Right cardiac atrium (tissue), 5 donors: Measurements from ENCODE around the gene TMEM229A. TPM values are rescaled to one million over a fixed set of nuclear protein-coding genes. Genes with fewer than 3 reads are reported as not detected.
A peak's percentile ranks its signal among the peaks of the same experiment; 100 is the strongest.
"Not testable (repeated sequence)": the region's sequence is repeated elsewhere in the genome, so short reads cannot be mapped to it uniquely, and the experiment has no call there.

ENCODE experiments used
- ATAC-seq, 2 donors: fragments of 200-7000 bp; cut with Tn5 transposase; one replicate each; pipeline versions ENCODE4 v1.8.0 to v1.9.1; 2020; ENCODE audit warnings: moderate library complexity in 2 of 2, mild to moderate bottlenecking in 1 of 2
- DNase-seq, 3 donors: peaks; one replicate each; pipeline ENCODE4 v3.0.0-alpha.2; 2020
- H3K27ac ChIP-seq: one replicate; pipeline ENCODE4 v1.5.1; 2013; ENCODE audit warnings: mild to moderate bottlenecking, low read length, control low read depth, moderate library complexity
- H3K27me3 ChIP-seq: one replicate; pipeline ENCODE4 v1.6.1; 2013; ENCODE audit not compliant: control insufficient read depth, insufficient read depth
- H3K4me1 ChIP-seq: one replicate; pipeline ENCODE4 v1.6.1; 2013; ENCODE audit warnings: low read length; ENCODE audit not compliant: control insufficient read depth, insufficient read depth
- H3K4me3 ChIP-seq: one replicate; pipeline ENCODE4 v1.5.1; 2013; ENCODE audit warnings: low read length, control low read depth
- H3K9me3 ChIP-seq: one replicate; pipeline ENCODE4 v1.6.1; 2013; ENCODE audit warnings: low read length; ENCODE audit not compliant: control insufficient read depth
- WGBS: extraction: QIAGEN DNeasy Blood & Tissue Kit; methylation state at CpG from one replicate; pipeline ENCODE4 v1.1.7; 2013; 5-methylcytosine and 5-hydroxymethylcytosine counted together
- intact Hi-C, 4 donors: fragments of 100-400 bp; cut with DNase I; formaldehyde crosslinking; loops; one replicate each; pipeline versions ENCODE4 v1.11.0 to v1.14.0; 2022 to 2023
- polyA plus RNA-seq: library from polyadenylated mRNA; stranded (reverse); fragments of 200-250 nt; gene quantifications from one replicate; pipeline ENCODE4 v1.2.3, GENCODE V29; 2013
- total RNA-seq, 4 donors: library from RNA; stranded (reverse); fragmentation: NEBNext Ultra II Directional; extraction: Animal tissue kit (Norgen Biotek cat#: 25700); gene quantifications; one replicate each; pipeline ENCODE4 v1.2.1, GENCODE V29; 2021
- donor health status: healthy with polysubstance abuse.
- donor health status: DM: no; HTN: yes; CAD: no.
- donor health status: DM: no; HTN: no; CAD: no.
- donor health status: DM: no; HTN: yes; CAD: no; lungs with severe emphysema.
- donor health status: DM: yes; HTN: yes; CAD: no.

TMEM229A gene
- total and polyA plus RNA-seq, 5 donors = 0.22 to 1.6 (median 0.76) TPM

DNA sequence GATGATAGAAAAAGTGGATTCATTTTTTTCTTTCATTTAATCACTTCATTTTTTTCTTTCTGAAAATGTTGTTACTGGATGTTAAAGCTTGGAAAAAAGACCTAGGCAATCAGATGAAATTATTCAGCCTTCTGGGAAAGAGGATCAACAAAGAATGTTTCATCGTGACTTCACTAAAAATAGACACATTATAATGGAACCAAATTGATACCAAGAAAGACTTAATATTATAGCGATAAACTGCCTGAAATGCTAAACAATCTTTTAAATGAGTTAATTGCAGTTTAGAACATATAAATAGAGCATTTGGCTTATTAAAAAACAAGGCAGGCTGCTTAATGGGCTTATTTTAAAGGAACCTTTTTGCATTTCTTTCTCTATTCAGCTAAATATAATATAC, 25.6 kb upstream of the TMEM229A start:
- Histone ChIP-seq H3K4me3 (no peak overlapping the region), H3K9me3 (no peaks in the 10 kb centered on the region), H3K27ac (no peak overlapping the region), H3K27me3 (no peaks in the 10 kb centered on the region), H3K4me1 (no peaks in the 10 kb centered on the region)
- no peak for ATAC-seq
- no peak for DNase-seq
- intact Hi-C loops = no loop called here
- WGBS = 64% methylated on average over 2 of the region's 2 CpGs

DNA sequence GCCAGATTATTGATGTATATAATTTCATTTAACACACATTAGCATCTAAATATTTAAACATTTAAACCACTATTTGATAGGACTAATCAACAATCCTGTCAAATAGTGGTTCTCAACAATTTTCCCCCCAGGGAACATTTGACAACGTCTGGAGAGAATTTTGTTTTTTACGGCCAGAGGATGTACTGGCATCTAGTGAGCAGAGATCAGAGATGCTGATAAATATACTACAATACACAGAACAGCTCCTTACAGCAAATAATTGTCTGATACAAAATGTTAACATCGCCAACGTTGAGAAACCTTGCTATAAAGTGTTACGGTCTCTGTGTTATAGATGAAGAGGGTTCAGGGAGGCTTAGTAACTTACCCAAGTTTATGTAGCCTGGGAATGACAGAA, 25.0 kb upstream of the TMEM229A start:
- Histone ChIP-seq H3K9me3 (no peaks in the 10 kb centered on the region), H3K27ac (no peak overlapping the region), H3K27me3 (no peaks in the 10 kb centered on the region), H3K4me1 (no peaks in the 10 kb centered on the region), H3K4me3 (no peak overlapping the region)
- no peak for DNase-seq
- 62% methylated on average over 5 of the region's 5 CpGs for WGBS
- ATAC-seq = no peak
- intact Hi-C loops = no loop called here

DNA sequence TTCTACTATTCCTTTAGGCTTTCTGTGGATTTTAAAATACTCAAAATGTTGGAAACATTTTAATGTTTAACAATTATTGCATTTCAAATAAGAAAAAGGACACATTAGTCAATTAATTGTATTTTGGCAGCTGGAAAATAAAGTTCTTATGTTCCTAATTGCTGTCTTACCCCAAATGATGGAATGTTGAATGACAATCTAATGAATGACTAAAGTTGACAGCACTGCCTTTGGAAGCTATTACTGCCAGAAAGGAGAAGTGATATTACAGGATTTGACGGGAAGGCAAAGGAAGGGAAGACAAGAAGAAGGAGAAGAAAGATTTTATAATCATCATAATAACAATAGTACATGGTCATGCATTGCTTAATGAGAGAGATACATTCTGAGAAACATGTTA, 23.4 kb upstream of the TMEM229A start:
- 48% methylated on average over 1 of the region's 1 CpG for WGBS
- no peaks in the 10 kb centered on the region for H3K9me3 ChIP-seq
- H3K27ac ChIP-seq = no peak overlapping the region
- no peak overlapping the region for H3K4me3 ChIP-seq
- no peaks in the 10 kb centered on the region for H3K4me1 ChIP-seq
- intact Hi-C loops = no loop called here
- DNase-seq = no peak
- ATAC-seq = no peak
- no peaks in the 10 kb centered on the region for H3K27me3 ChIP-seq

DNA sequence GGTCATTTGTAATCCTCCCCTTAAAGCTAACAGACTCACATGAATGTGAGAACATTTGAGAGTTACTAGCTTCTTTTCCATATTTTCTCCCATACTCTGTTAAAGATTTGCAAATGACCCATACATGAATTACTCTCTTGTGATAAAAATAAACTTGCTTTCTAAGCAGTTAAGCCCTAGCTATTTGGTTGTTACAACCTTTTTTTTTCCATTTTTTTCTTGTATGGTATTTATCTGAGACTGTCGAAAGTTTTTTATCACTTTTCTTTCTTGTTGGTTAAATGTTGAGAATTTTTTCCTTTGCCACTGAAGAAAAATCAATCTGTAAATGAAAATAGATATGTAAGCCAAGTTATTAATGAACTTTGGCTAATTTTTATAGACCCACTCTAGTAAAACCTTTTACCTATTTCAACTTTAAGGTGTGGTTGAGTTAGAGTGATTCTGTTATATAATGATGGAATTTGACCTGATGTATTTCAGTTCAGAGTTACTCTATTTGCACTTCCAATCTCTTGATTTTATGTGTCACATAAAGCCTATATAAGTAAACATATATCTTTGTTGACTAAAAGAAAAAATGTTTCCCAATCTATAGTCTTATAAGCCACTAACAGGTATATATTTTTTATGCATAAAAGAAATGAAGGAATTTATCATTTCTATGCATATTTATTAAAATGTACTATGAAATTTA, 19.0 kb upstream of the TMEM229A start:
- Histone ChIP-seq H3K4me1 (no peaks in the 10 kb centered on the region), H3K4me3 (no peak overlapping the region), H3K9me3 (no peaks in the 10 kb centered on the region), H3K27me3 (no peaks in the 10 kb centered on the region), H3K27ac (no peak overlapping the region)
- intact Hi-C loops = no loop called here
- WGBS = 77% methylated on average over 1 of the region's 1 CpG
- no peak for ATAC-seq
- no peak for DNase-seq

DNA sequence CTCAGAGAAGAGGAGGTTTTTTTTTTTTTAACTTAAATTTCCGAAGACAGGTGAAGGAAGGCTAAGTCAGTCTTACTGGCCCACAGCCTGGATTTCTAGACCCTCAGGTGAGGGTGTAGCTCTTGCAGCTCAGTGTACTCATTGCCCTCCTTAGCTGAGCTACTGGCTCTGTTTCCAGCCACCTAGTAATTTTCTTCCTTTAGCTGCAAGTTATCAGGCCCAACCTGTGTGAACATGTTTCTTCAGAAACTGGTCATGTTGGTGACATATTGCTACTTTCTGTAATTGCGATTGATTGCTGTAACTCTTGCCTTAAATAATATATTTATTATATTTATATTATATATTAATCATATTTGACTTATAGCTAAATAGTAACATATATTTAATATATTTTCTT, 10.0 kb upstream of the TMEM229A start:
- Histone ChIP-seq H3K9me3 (no peaks in the 10 kb centered on the region), H3K4me3 (no peak overlapping the region), H3K27ac (no peak overlapping the region), H3K4me1 (no peaks in the 10 kb centered on the region), H3K27me3 (no peaks in the 10 kb centered on the region)
- DNase-seq (no peak), ATAC-seq (no peak)
- intact Hi-C loops = no loop called here
- WGBS = 93% methylated on average over 2 of the region's 2 CpGs

DNA sequence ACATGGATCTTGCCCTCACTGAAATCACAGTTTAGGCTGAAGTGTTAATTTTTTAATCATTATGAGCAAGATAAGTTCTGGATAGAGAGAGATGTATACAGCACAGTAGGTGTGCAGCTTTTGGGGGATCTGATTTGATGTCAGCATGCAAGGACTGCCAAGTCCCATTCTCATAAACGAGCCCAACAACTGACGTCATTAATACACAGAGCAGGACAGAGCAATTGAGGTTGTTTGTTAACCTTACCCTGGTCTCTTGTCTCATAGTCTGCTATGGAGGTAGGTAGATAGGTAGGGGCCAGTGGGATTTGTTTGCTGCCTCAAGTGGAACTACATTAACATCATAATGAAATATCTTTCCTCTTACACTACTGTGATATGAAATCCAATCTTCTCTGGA, 8.6 kb upstream of the TMEM229A start:
- Histone ChIP-seq H3K27ac (no peak overlapping the region), H3K4me3 (no peak overlapping the region), H3K27me3 (no peaks in the 10 kb centered on the region), H3K9me3 (no peaks in the 10 kb centered on the region), H3K4me1 (no peaks in the 10 kb centered on the region)
- 51% methylated on average over 2 of the region's 2 CpGs for WGBS
- ATAC-seq = no peak
- no peak for DNase-seq
- intact Hi-C loops = no loop called here

DNA sequence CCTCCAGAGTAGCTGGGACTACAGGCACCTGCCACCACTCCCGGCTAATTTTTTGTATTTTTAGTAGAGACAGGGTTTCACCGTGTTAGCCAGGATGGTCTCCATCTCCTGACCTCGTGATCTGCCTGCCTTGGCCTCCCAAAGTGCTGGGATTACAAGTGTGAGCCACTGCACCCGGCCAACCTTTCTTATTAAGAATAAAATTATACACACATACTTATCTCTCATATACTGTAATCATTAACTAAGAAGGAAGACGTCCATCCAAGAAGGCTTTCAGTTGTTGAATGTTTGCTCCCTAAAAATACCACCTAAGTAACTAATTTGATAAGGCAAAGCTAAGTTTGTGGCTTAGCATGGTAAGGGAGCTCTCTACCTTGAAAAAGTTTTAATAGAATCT, 5.0 kb upstream of the TMEM229A start:
- intact Hi-C loops, H3K9me3 ChIP-seq, H3K27ac ChIP-seq, H3K4me1 ChIP-seq, H3K4me3 ChIP-seq, ATAC-seq, H3K27me3 ChIP-seq, DNase-seq: not testable (repeated sequence)
- 80% methylated on average over 5 of the region's 5 CpGs for WGBS

DNA sequence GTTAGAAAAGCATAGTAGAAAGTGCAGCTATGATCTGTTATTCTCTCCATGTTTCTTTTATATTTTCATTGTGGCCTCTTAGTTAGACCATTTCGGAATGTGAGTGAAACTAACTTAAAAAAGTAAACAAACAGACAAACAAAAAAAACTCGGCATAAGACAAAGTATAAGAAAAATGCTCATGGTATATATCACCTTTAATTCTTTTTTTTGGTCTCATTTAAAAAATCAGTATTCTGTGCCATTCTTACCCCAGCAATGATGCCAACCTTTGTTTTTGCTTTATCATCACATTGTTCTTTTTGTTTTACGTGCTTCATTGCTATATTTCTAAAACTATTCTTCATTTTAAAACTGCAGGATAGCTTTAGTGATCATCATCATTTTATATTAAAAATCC, 2.8 kb upstream of the TMEM229A start:
- DNase-seq = no peak
- H3K4me3 ChIP-seq = no peak overlapping the region
- 88% methylated on average over 3 of the region's 3 CpGs for WGBS
- H3K4me1 ChIP-seq = peaks cover 3% of the 10 kb centered on the region
- H3K27me3 ChIP-seq = no peaks in the 10 kb centered on the region
- intact Hi-C loops = no loop called here
- no peak for ATAC-seq
- no peak overlapping the region for H3K27ac ChIP-seq
- no peaks in the 10 kb centered on the region for H3K9me3 ChIP-seq

DNA sequence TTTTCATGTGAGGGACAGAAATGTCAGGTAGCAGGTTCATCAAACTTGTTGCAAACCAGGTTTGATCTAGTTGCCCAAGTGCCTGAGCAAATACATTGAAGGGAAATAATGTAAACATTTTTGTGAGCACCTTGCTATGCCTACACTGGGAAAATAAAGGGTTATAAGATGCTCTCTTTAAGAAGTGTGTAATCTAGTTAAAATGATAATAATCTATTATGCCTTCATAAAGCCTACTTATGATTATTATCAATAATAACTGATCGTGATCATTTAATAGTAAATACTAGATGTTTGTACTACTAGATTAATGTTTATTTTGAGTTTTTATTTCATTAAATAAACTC, 1.9 kb upstream of the TMEM229A start:
- H3K27ac ChIP-seq = no peak overlapping the region
- no peaks in the 10 kb centered on the region for H3K9me3 ChIP-seq
- intact Hi-C loops = no loop called here
- WGBS = 90% methylated on average over 1 of the region's 1 CpG
- H3K27me3 ChIP-seq = no peaks in the 10 kb centered on the region
- no peak overlapping the region for H3K4me3 ChIP-seq
- DNase-seq = no peak
- H3K4me1 ChIP-seq = peaks cover 3% of the 10 kb centered on the region
- no peak for ATAC-seq

DNA sequence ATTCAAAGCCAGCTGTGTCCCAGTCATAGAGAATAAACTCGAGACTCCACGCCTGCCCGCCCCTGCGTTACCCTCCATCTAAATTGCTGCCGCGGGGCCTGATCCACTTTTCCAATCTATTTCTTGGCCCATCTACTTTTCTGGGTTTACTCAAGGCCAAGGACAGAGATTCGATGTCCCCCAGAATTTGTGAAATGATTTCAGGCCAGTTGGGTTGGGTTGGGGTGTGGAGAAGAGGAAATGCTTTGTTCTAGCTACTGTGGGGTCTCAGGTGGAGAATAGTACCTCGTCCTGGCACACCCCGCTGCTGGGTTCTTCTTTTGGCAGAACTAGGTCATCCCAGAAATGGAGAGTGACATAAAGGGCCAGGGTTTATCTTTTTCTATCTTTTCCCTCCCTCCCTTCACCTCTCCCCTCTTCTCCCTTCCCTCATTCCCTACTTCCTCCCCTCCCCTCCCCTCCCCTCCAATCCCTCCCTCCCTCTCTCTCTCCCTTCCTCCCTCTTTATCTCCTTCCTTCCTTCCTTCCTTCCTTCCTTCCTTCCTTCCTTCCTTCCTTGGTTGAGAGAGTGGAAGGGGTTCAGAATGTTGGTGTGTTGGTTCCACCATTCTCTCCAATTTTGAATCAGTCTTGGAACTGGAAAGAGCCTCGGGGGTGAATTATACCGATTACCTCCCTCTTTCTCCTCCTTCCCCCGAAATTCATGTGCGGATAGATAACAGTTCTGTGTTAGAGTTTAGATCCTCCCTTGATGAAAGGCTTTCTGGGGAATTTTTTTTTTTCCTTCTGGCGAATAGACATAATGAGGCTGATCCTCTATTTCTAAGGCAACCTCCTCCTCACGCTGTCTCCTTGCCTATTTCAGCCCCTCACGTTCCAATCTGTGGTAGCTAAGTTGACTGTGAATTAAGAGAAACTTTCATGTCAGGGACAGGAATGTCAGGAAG, 1.2 kb upstream of the TMEM229A start:
- Histone ChIP-seq H3K4me3 (peak overlapping the region; percentile 68), H3K27ac (no peak overlapping the region), H3K27me3 (no peaks in the 10 kb centered on the region), H3K9me3 (no peaks in the 10 kb centered on the region), H3K4me1 (peaks cover 3% of the 10 kb centered on the region)
- ATAC-seq (no peak), DNase-seq (no peak)
- intact Hi-C loops = no loop called here
- 47% methylated on average over 16 of the region's 16 CpGs for WGBS

DNA sequence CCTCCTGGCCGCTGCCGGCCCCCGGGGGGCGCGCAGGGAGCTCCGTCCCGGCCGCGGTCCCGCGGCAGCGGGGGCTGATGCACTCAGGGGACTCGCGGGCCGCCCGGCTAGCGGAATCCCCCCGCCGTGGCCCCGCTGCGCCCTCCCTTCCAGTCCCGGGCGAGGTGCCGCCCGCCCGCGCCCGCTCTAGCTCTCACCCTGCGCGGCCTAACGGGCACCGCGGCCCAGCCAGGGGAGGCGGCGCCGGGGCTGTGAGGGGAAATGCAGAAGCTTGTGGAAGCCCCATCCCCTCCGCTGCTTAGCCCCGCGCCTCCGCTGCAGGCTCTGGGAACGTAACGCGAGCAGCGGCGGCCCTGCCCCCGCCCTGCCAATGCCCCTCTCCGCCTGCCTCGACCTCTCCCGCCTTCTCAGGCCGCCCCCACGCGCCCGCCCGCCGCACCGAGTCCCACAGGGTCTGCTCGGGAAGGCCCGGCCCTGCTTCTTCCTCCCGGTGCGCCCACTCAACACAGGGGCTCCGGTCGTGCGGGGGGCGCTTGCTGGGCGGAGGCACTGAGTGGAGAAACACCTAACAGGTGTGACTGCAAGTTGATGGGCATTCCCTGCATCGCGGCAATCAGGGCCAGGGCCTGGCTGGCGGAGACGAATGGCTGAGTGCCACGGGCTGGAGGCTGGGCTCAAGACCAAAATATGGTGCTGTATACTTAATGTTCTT, 384 bp upstream of the TMEM229A start:
- H3K4me3 ChIP-seq = peak overlapping the region; percentile 68
- intact Hi-C loops = no loop called here
- peak; percentile 22 to 80 (median 75) for DNase-seq
- no peak overlapping the region for H3K27ac ChIP-seq
- ATAC-seq = peak; percentile 66 to 73
- WGBS = 2% methylated on average over 70 of the region's 70 CpGs
- H3K9me3 ChIP-seq = no peaks in the 10 kb centered on the region
- H3K4me1 ChIP-seq = peaks cover 3% of the 10 kb centered on the region
- no peaks in the 10 kb centered on the region for H3K27me3 ChIP-seq
